WI38 (cell line): ENCODE data around the gene CEP44.
A peak's percentile ranks its signal among the peaks of the same experiment; 100 is the strongest.

Experiments
- H3K4me3 ChIP-seq: 2 replicates; pipeline ENCODE4 v1.5.1; 2011; ENCODE audit warnings: low read depth, mild to moderate bottlenecking, control low read depth, low read length
- CTCF ChIP-seq: IDR thresholded peaks from 2 replicates; pipeline ENCODE4 v1.5.1; 2012; ENCODE audit warnings: low read depth, mild to moderate bottlenecking, control low read depth, low read length

CEP44 gene

GRCh38 chr4:174283507-174284471, at the start of gene CEP44, which contains the start of gene FBXO8:
Gene CEP44 (plus strand): TSS chr4:174283911. CDS start chr4:174299122, 15,211 bp downstream.
Gene FBXO8 (minus strand): TSS chr4:174283667. CDS start chr4:174263092, 20,575 bp downstream.
- TF ChIP-seq CTCF: no peak
- H3K4me3 ChIP-seq: peak within 1 kb of the TSS; percentile 76

GRCh38 chr4:174236359-174236758, 47.4 kb upstream of the CEP44 start:
- no peak overlapping the region for H3K4me3 ChIP-seq
- no peak for TF ChIP-seq CTCF

- no peak for TF ChIP-seq CTCF
- H3K4me3 ChIP-seq: no peak overlapping the region
Measured at GRCh38 chr4:174241162-174241561, 42.5 kb upstream of the CEP44 start.

GRCh38 chr4:174244441-174244840, 39.3 kb upstream of the CEP44 start:
- no peak for TF ChIP-seq CTCF
- H3K4me3 ChIP-seq: no peak overlapping the region

- TF ChIP-seq CTCF: no peak
- no peak overlapping the region for H3K4me3 ChIP-seq
Measured at GRCh38 chr4:174245714-174246113, 38.0 kb upstream of the CEP44 start.

GRCh38 chr4:174248407-174248806, 35.3 kb upstream of the CEP44 start:
- no peak for TF ChIP-seq CTCF

GRCh38 chr4:174252412-174252811, 31.3 kb upstream of the CEP44 start:
- no peak for TF ChIP-seq CTCF
- H3K4me3 ChIP-seq: no peak overlapping the region

More at GRCh38 chr4:174248407-174248806, 35.3 kb upstream of the CEP44 start:
- H3K4me3 ChIP-seq: no peak overlapping the region
